Peyer's patch (tissue), 4 donors: ENCODE results near the gene ZNF568.

Source experiments
- POLR2A ChIP-seq, 2 donors: fragments of 450-650 bp; IDR thresholded peaks; one replicate each; pipeline ENCODE4 v1.5.1; 2017; ENCODE audit warnings: antibody characterized with exemption in 2 of 2, mild to moderate bottlenecking in 2 of 2, moderate library complexity in 2 of 2
- TF ChIP-seq, protein P1 (sequence below), 6 experiments: fragments of 450-650 bp in 4 of 6; fragments of 200-600 bp in 2 of 6; sonication (generic) in 1 of 6; IDR thresholded peaks; one replicate each; pipeline ENCODE4 v1.5.1; 2017 to 2019; ENCODE audit warnings: antibody characterized with exemption in 6 of 6, mild to moderate bottlenecking in 3 of 6, moderate library complexity in 1 of 6

GRCh38 chr19:36950335-36951119, 34.4 kb downstream of the ZNF568 start:
- TF ChIP-seq, protein P1, sequence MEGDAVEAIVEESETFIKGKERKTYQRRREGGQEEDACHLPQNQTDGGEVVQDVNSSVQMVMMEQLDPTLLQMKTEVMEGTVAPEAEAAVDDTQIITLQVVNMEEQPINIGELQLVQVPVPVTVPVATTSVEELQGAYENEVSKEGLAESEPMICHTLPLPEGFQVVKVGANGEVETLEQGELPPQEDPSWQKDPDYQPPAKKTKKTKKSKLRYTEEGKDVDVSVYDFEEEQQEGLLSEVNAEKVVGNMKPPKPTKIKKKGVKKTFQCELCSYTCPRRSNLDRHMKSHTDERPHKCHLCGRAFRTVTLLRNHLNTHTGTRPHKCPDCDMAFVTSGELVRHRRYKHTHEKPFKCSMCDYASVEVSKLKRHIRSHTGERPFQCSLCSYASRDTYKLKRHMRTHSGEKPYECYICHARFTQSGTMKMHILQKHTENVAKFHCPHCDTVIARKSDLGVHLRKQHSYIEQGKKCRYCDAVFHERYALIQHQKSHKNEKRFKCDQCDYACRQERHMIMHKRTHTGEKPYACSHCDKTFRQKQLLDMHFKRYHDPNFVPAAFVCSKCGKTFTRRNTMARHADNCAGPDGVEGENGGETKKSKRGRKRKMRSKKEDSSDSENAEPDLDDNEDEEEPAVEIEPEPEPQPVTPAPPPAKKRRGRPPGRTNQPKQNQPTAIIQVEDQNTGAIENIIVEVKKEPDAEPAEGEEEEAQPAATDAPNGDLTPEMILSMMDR (IDR thresholded peaks at IDR 0.05): no peak
- no peak for TF ChIP-seq POLR2A (IDR thresholded peaks at IDR 0.05)
